ENCODE results near the gene SMYD3. TPM values are rescaled to one million over a fixed set of nuclear protein-coding genes. Genes with fewer than 3 reads are reported as not detected.

The SMYD3 gene
- total RNA-seq, 3 donors from 2014 or later (not counting 1 experiment from before 2014, with no cell fraction given), result 43.6 to 48.0 (median 46.1) TPM

DNA sequence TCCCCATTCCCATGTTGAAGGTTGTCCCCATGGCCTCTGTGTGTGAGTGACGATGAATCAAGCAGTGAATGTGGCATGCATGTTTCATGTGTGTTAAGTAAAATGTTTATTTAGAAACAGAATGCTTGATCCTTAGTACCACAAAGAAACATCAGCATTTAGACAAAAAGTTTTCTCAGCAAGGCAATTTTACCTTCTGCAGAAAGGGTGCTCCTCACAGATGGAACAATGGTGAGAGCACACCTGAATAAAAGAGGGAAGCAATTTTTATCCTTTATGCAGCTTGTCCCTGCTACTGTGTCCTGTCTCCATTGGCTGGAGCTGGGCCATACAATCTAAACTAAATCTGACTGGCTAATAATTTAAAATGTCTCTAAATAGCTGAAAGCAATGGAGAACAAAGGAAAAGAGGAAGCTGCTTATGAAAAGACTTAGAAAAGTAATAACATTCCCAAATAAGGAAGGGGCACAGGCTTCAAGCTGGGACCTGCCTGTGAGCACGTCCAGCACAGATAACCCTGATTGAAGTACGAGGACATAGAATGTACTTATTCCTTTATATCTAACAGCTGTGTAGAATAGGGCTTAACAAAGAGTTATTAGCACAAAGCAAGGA, 8.4 kb upstream of the SMYD3 start:
- no peaks in the 10 kb centered on the region for H3K4me1 Mint-ChIP-seq
- H3K36me3 Mint-ChIP-seq, result no peaks in the 10 kb centered on the region
- no peaks in the 10 kb centered on the region for H3K27me3 Mint-ChIP-seq (ENCODE audit: low read depth in 2 of 2)
- intact Hi-C loops (cut with micrococcal nuclease), result no loop called here
- Histone ChIP-seq H3K27ac (ENCODE audit: low read length) (no peak overlapping the region), H3K9me3 (ENCODE audit: control insufficient read depth, insufficient read depth, low read length) (peaks cover 27% of the 10 kb centered on the region), H3K36me3 (ENCODE audit: control insufficient read depth, insufficient read depth, low read length) (no peaks in the 10 kb centered on the region), H3K27me3 (ENCODE audit: control insufficient read depth, insufficient read depth, low read length) (no peaks in the 10 kb centered on the region), H3K4me3 (ENCODE audit: low read length) (no peak overlapping the region), H3K4me1 (ENCODE audit: control insufficient read depth, insufficient read depth, low read length) (no peaks in the 10 kb centered on the region)
- no peak overlapping the region for H3K4me3 Mint-ChIP-seq
- H3K27ac Mint-ChIP-seq, result no peak overlapping the region
- TF ChIP-seq CTCF (IDR thresholded peaks at IDR 0.05), result no peak
- no peaks in the 10 kb centered on the region for H3K9me3 Mint-ChIP-seq
- ATAC-seq, result no peak
- no peak for DNase-seq
- no CpG with 5 or more reads among the region's 3 CpGs for whole genome bisulfite sequencing (ENCODE audit: insufficient coverage)

GRCh38 chr1:246513619-246514343, 6.7 kb upstream of the SMYD3 start:
- no peak for ATAC-seq
- no peak for TF ChIP-seq CTCF (IDR thresholded peaks at IDR 0.05)
- Histone ChIP-seq H3K27me3 (ENCODE audit: control insufficient read depth, insufficient read depth, low read length) (no peaks in the 10 kb centered on the region), H3K4me1 (ENCODE audit: control insufficient read depth, insufficient read depth, low read length) (no peaks in the 10 kb centered on the region), H3K27ac (ENCODE audit: low read length) (no peak overlapping the region), H3K9me3 (ENCODE audit: control insufficient read depth, insufficient read depth, low read length) (peaks cover 27% of the 10 kb centered on the region), H3K36me3 (ENCODE audit: control insufficient read depth, insufficient read depth, low read length) (no peaks in the 10 kb centered on the region), H3K4me3 (ENCODE audit: low read length) (no peak overlapping the region)
- Mint-ChIP-seq H3K27me3 (ENCODE audit: low read depth in 2 of 2) (no peaks in the 10 kb centered on the region), H3K4me3 (no peak overlapping the region), H3K4me1 (no peaks in the 10 kb centered on the region), H3K36me3 (no peaks in the 10 kb centered on the region), H3K9me3 (no peaks in the 10 kb centered on the region), H3K27ac (no peak overlapping the region)
- intact Hi-C loops (cut with micrococcal nuclease), result no loop called here
- 93% methylated on average over 7 of the region's 7 CpGs for WGBS (ENCODE audit: insufficient coverage)
- no peak for DNase-seq

DNA sequence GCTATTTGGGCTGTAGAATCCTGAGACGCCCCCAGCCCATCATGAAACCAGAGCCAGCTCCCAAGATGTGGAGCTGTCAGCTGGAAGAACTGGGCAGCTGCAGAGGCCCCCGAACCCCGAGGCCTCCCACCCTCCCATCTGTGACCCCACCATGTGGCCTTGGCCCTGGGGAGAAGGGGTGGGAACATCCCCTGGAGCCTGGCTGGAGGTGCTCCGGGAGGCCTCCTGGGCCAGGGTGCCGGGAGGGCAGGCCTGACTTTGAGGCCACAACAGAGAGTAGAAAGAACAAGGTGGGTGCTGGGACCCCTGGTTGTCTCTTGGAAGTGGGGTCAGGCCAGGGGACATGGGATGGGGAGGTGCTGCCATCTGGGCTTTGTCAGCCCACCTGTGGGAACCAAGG, 6.0 kb upstream of the SMYD3 start:
- H3K9me3 Mint-ChIP-seq, result no peaks in the 10 kb centered on the region
- 95% methylated on average over 4 of the region's 5 CpGs for WGBS (ENCODE audit: insufficient coverage)
- H3K27me3 ChIP-seq (ENCODE audit: control insufficient read depth, insufficient read depth, low read length), result no peaks in the 10 kb centered on the region
- no peaks in the 10 kb centered on the region for H3K36me3 Mint-ChIP-seq
- no peak overlapping the region for H3K27ac Mint-ChIP-seq
- no peaks in the 10 kb centered on the region for H3K4me1 ChIP-seq (ENCODE audit: control insufficient read depth, insufficient read depth, low read length)
- peaks cover 27% of the 10 kb centered on the region for H3K9me3 ChIP-seq (ENCODE audit: control insufficient read depth, insufficient read depth, low read length)
- no peak overlapping the region for H3K4me3 ChIP-seq (ENCODE audit: low read length)
- no peak overlapping the region for H3K27ac ChIP-seq (ENCODE audit: low read length)
- no peak for TF ChIP-seq CTCF (IDR thresholded peaks at IDR 0.05)
- H3K4me3 Mint-ChIP-seq, result no peak overlapping the region
- H3K4me1 Mint-ChIP-seq, result no peaks in the 10 kb centered on the region
- intact Hi-C loops (cut with micrococcal nuclease), result no loop called here
- ATAC-seq (no peak), DNase-seq (no peak)
- no peaks in the 10 kb centered on the region for H3K27me3 Mint-ChIP-seq (ENCODE audit: low read depth in 2 of 2)
- H3K36me3 ChIP-seq (ENCODE audit: control insufficient read depth, insufficient read depth, low read length), result no peaks in the 10 kb centered on the region

All from natural killer cell (primary cell).